Measurements from ENCODE around the gene SLC6A11.

The SLC6A11 gene

GRCh38 chr3:10792208-10792607 lies 23.8 kb upstream of the SLC6A11 start:
- no peak for DNase-seq

- no peak for DNase-seq
Observed at GRCh38 chr3:10798600-10799367, 17.2 kb upstream of the SLC6A11 start.

- DNase-seq = no peak
Observed at GRCh38 chr3:10804183-10804648, 11.8 kb upstream of the SLC6A11 start.

GRCh38 chr3:10806006-10806405 lies 10.0 kb upstream of the SLC6A11 start:
- no peak for DNase-seq

GRCh38 chr3:10808130-10808735 lies 7.8 kb upstream of the SLC6A11 start:
- no peak for DNase-seq

- DNase-seq = no peak
Observed at GRCh38 chr3:10808974-10809373, 7.1 kb upstream of the SLC6A11 start.

GRCh38 chr3:10810376-10810775 lies 5.7 kb upstream of the SLC6A11 start:
- DNase-seq = no peak

- DNase-seq = no peak
Observed at GRCh38 chr3:10813425-10813824, 2.6 kb upstream of the SLC6A11 start.

GRCh38 chr3:10814623-10815022 lies 1.4 kb upstream of the SLC6A11 start:
- DNase-seq = no peak

GRCh38 chr3:10815487-10815886 lies 541 bp upstream of the SLC6A11 start:
- no peak for DNase-seq

- no peak for DNase-seq
Observed at GRCh38 chr3:10816863-10817253, 830 bp downstream of the SLC6A11 start.

- DNase-seq = no peak
Observed at GRCh38 chr3:10817506-10817905, 1.5 kb downstream of the SLC6A11 start.

GRCh38 chr3:10822055-10822454 lies 6.0 kb downstream of the SLC6A11 start:
- no peak for DNase-seq

GRCh38 chr3:10822708-10823515 lies 6.9 kb downstream of the SLC6A11 start:
- DNase-seq = no peak

- DNase-seq = no peak
Observed at GRCh38 chr3:10823516-10823818, 7.4 kb downstream of the SLC6A11 start.

GRCh38 chr3:10824468-10824867 lies 8.4 kb downstream of the SLC6A11 start:
- no peak for DNase-seq

GRCh38 chr3:10833855-10834414 lies 17.9 kb downstream of the SLC6A11 start:
- DNase-seq = no peak

GRCh38 chr3:10834951-10835350 lies 18.9 kb downstream of the SLC6A11 start:
- no peak for DNase-seq

- DNase-seq = no peak
Observed at GRCh38 chr3:10835406-10835805, 19.4 kb downstream of the SLC6A11 start.

GRCh38 chr3:10836676-10837075 lies 20.6 kb downstream of the SLC6A11 start:
- no peak for DNase-seq

GRCh38 chr3:10837849-10838248 lies 21.8 kb downstream of the SLC6A11 start:
- DNase-seq = no peak

GRCh38 chr3:10839167-10839566 lies 23.1 kb downstream of the SLC6A11 start:
- DNase-seq = no peak

- no peak for DNase-seq
Observed at GRCh38 chr3:10841100-10841499, 25.1 kb downstream of the SLC6A11 start.

GRCh38 chr3:10843378-10843777 lies 27.4 kb downstream of the SLC6A11 start:
- no peak for DNase-seq

Measured in activated T-cell treated with anti-CD3 and anti-CD28 coated beads for 4 hours (primary cell).